PFSK-1 (cell line): Measurements from ENCODE around the gene QPRT.

Source experiments
- FOXP2 ChIP-seq: optimal IDR thresholded peaks from 2 replicates; pipeline ENCODE3; 2011; ENCODE audit warnings: borderline replicate concordance, control low read depth, inconsistent platforms; ENCODE audit not compliant: insufficient read depth; ENCODE audit errors: extremely low read length, extremely low read depth
- POLR2AphosphoS5 ChIP-seq: IDR thresholded peaks from 2 replicates; pipeline ENCODE4 v1.6.1; 2012; ENCODE audit warnings: low read depth, mild to moderate bottlenecking, control low read depth, low read length, moderate library complexity
- SIN3A ChIP-seq: IDR thresholded peaks from 2 replicates; pipeline ENCODE4 v1.6.1; 2012; ENCODE audit warnings: mild to moderate bottlenecking, low read length, moderate library complexity, borderline replicate concordance; ENCODE audit not compliant: insufficient read depth
- TAF1 ChIP-seq: IDR thresholded peaks from 2 replicates; pipeline ENCODE4 v1.6.1; 2012; ENCODE audit warnings: low read length, control low read depth, borderline replicate concordance; ENCODE audit not compliant: insufficient read depth
- TF ChIP-seq, protein P1 (sequence below), 2 experiments: IDR thresholded peaks; 2 replicates each; pipeline versions ENCODE4 v1.6.1 to v1.8.0; 2011 to 2012; ENCODE audit warnings: low read depth in 2 of 2, low read length in 2 of 2, control low read depth in 1 of 2, inconsistent platforms in 1 of 2, mild to moderate bottlenecking in 1 of 2, moderate library complexity in 1 of 2; ENCODE audit not compliant: insufficient read depth in 1 of 2

The QPRT gene

GRCh38 chr16:29727452-29727851 lies 48.5 kb downstream of the QPRT start:
- TF ChIP-seq FOXP2: no peak
- no peak for TF ChIP-seq SIN3A
- TF ChIP-seq POLR2AphosphoS5: no peak
- TF ChIP-seq TAF1: no peak
- TF ChIP-seq, protein P1, sequence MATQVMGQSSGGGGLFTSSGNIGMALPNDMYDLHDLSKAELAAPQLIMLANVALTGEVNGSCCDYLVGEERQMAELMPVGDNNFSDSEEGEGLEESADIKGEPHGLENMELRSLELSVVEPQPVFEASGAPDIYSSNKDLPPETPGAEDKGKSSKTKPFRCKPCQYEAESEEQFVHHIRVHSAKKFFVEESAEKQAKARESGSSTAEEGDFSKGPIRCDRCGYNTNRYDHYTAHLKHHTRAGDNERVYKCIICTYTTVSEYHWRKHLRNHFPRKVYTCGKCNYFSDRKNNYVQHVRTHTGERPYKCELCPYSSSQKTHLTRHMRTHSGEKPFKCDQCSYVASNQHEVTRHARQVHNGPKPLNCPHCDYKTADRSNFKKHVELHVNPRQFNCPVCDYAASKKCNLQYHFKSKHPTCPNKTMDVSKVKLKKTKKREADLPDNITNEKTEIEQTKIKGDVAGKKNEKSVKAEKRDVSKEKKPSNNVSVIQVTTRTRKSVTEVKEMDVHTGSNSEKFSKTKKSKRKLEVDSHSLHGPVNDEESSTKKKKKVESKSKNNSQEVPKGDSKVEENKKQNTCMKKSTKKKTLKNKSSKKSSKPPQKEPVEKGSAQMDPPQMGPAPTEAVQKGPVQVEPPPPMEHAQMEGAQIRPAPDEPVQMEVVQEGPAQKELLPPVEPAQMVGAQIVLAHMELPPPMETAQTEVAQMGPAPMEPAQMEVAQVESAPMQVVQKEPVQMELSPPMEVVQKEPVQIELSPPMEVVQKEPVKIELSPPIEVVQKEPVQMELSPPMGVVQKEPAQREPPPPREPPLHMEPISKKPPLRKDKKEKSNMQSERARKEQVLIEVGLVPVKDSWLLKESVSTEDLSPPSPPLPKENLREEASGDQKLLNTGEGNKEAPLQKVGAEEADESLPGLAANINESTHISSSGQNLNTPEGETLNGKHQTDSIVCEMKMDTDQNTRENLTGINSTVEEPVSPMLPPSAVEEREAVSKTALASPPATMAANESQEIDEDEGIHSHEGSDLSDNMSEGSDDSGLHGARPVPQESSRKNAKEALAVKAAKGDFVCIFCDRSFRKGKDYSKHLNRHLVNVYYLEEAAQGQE (IDR thresholded peaks at IDR 0.05; ENCODE audit: insufficient read depth in 1 of 2, low read depth in 2 of 2, low read length in 2 of 2): no peak

DNA sequence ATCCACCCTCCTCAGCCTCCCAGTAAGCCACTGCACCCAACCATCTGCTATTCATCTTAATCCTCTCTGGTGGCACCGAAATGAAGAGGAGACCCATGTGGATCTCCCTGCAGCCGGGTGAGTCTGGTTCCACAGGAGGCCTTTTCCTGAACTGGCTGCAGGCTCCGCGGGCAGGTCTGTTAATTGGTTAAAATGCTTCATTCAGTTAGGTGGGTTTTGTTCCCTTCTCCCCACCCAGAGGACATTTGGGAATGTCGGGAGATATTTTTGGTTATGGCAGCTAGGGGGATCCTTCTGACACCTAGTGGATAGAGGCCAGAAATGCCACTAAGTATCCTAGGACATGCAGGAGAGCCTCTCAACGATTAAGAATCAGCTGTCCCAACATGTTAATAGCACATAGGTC lies 50.1 kb downstream of the QPRT start:
- TF ChIP-seq, protein P1 (IDR thresholded peaks at IDR 0.05; ENCODE audit: insufficient read depth in 1 of 2, low read depth in 2 of 2, low read length in 2 of 2): no peak
- TF ChIP-seq POLR2AphosphoS5 (no peak), TAF1 (no peak), FOXP2 (no peak), SIN3A (no peak)

DNA sequence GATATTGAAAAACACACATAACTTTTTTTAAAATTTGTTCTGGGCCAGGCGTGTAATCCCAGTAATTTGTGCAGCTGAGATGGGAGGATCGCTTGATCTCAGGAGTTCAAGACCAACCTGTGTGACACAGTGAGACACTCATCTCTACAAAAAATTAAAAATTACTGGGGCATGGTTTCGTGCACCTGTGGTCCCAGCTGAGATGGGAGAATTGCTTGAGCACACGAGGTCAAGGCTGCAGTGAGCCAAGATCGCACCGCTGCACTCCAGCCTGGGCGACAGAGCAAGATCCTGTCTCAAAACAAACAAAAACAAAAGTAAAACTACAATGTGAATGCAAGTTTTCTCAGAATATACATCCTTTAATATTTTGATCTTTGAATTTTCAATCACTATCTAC lies 51.7 kb downstream of the QPRT start:
- TF ChIP-seq SIN3A: no peak
- TF ChIP-seq FOXP2: no peak
- TF ChIP-seq, protein P1 (IDR thresholded peaks at IDR 0.05; ENCODE audit: insufficient read depth in 1 of 2, low read depth in 2 of 2, low read length in 2 of 2): no peak
- no peak for TF ChIP-seq POLR2AphosphoS5
- no peak for TF ChIP-seq TAF1

DNA sequence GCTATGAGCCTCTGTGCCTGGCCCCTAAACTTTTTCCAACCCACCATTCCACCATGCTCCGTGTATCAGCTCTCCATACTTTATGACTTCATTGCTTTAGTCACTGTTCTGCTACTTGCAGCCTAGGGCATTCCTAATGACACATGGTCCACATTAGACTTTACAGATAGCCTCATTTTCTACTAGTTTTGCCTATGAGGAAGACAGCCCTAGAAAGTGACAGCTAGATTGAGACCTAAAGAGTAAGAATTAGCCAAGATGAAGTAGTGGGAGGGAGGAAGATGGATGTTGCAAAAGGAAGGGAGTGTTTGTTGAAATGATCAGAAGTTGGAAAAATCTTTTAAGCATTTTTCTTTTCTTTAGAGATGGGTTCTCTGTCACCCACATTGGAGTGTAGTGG lies 55.8 kb downstream of the QPRT start:
- TF ChIP-seq POLR2AphosphoS5 (no peak), SIN3A (no peak), FOXP2 (no peak)
- TF ChIP-seq, protein P1 (IDR thresholded peaks at IDR 0.05; ENCODE audit: insufficient read depth in 1 of 2, low read depth in 2 of 2, low read length in 2 of 2): no peak

- TF ChIP-seq SIN3A (no peak), FOXP2 (no peak), TAF1 (no peak), POLR2AphosphoS5 (no peak)
- TF ChIP-seq, protein P1 (IDR thresholded peaks at IDR 0.05; ENCODE audit: insufficient read depth in 1 of 2, low read depth in 2 of 2, low read length in 2 of 2): no peak
Observed at GRCh38 chr16:29736112-29736511, 57.1 kb downstream of the QPRT start.
